Gastrocnemius medialis (tissue), 4 donors: ENCODE data around the gene TMEFF1. TPM values are rescaled to one million over a fixed set of nuclear protein-coding genes. Genes with fewer than 3 reads are reported as not detected.
A peak's percentile ranks its signal among the peaks of the same experiment; 100 is the strongest.

Experiments used
- ATAC-seq, 2 donors: fragments of 150-250 bp; one replicate each; pipeline ENCODE4 v1.9.1; 2016
- DNase-seq, 2 donors: peaks; one replicate each; pipeline ENCODE4 v3.0.0-alpha.2; 2019
- H3K27ac ChIP-seq, 4 donors: fragments of 200-600 bp; sonication (generic); 1 replicate in 1 of 4; 2 replicates in 3 of 4; pipeline ENCODE4 v1.5.1; 2016 to 2018; ENCODE audit warnings: mild to moderate bottlenecking in 2 of 4, moderate library complexity in 1 of 4
- H3K27me3 ChIP-seq, 3 donors: fragments of 200-600 bp; sonication (generic) in 2 of 3; 1 replicate in 1 of 3; 2 replicates in 2 of 3; pipeline versions ENCODE4 v1.5.1 to v1.6.0; 2016 to 2019; ENCODE audit warnings: mild to moderate bottlenecking in 1 of 3, moderate library complexity in 1 of 3
- H3K36me3 ChIP-seq, 2 donors: fragments of 200-600 bp; sonication (generic) in 1 of 2; one replicate each; pipeline ENCODE4 v1.5.1; 2017 to 2018
- H3K4me1 ChIP-seq, 2 donors: fragments of 200-600 bp; sonication (generic) in 1 of 2; one replicate each; pipeline ENCODE4 v1.5.1; 2016 to 2017; ENCODE audit warnings: mild to moderate bottlenecking in 2 of 2
- H3K4me3 ChIP-seq, 4 donors: fragments of 200-600 bp; sonication (generic) in 3 of 4; 1 replicate in 1 of 4; 2 replicates in 3 of 4; pipeline ENCODE4 v1.5.1; 2016 to 2019; ENCODE audit warnings: mild to moderate bottlenecking in 2 of 4
- H3K9me3 ChIP-seq, 3 donors: fragments of 200-600 bp; sonication (generic) in 2 of 3; 1 replicate in 1 of 3; 2 replicates in 2 of 3; pipeline ENCODE4 v1.5.1; 2016 to 2019
- POLR2A ChIP-seq, 2 donors: fragments of 450-650 bp; IDR thresholded peaks; one replicate each; pipeline ENCODE4 v1.6.1; 2017; ENCODE audit warnings: antibody characterized with exemption in 2 of 2, mild to moderate bottlenecking in 2 of 2, moderate library complexity in 2 of 2
- in situ Hi-C, 4 donors: fragments of 200-750 bp; cut with MboI; loops; one replicate each; pipeline versions ENCODE4 v1.15.0 to v1.8.0; 2017; ENCODE audit warnings: low sequenced_read_pairs in 4 of 4
- intact Hi-C: fragments of 100-400 bp; cut with DNase I; formaldehyde crosslinking; loops from one replicate; pipeline ENCODE4 v1.15.1; 2023; ENCODE audit warnings: low total_unique reads
- total RNA-seq, 4 donors: library from RNA; depleted of rRNA; stranded (reverse); fragments of >200 nt; gene quantifications; one replicate each; pipeline versions ENCODE4 v1.1.0 to v1.2.3, GENCODE V29; 2016
- TF ChIP-seq, protein P1 (sequence below), 5 experiments: fragments of 450-650 bp in 3 of 5; fragments of 200-600 bp in 2 of 5; sonication (generic) in 2 of 5; IDR thresholded peaks in 4 of 5; conservative IDR thresholded peaks in 1 of 5; 1 replicate in 4 of 5; 2 replicates in 1 of 5; pipeline ENCODE4 v1.5.1; 2016 to 2019; ENCODE audit warnings: antibody characterized with exemption in 5 of 5, mild to moderate bottlenecking in 3 of 5, moderate library complexity in 3 of 5

Gene TMEFF1
- total RNA-seq, 4 donors from 2014 or later: not detected

DNA sequence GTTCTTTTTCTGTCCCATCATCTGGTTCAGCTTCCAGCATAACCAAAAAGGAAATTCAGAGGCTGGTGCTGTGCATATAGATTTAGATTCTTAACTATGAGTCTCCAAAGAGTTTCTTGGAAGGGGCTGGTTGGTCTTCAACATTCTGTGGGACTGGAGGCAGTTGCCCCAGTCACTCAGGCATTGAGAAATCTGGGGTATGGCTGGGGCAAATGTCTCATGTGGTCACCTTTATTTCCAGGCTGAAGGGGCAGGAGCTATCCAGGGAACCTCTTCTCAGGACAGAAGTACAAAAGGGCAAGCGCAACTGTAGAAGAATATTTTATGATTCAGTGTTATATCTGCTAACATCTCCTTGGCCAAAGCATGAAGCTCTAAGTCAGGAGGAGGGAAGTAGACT is 15.4 kb upstream of the TMEFF1 start:
- Histone ChIP-seq H3K27ac (no peak overlapping the region), H3K36me3 (no peaks in the 10 kb centered on the region), H3K27me3 (no peaks in the 10 kb centered on the region), H3K4me3 (no peak overlapping the region), H3K4me1 (peaks cover 0 to 11% of the 10 kb centered on the region in 2 donors), H3K9me3 (no peaks in the 10 kb centered on the region)
- in situ Hi-C loops: no loop called here
- intact Hi-C loops: no loop called here
- ATAC-seq (no peak), DNase-seq (no peak)
- TF ChIP-seq POLR2A (IDR thresholded peaks at IDR 0.05): no peak
- TF ChIP-seq, protein P1, sequence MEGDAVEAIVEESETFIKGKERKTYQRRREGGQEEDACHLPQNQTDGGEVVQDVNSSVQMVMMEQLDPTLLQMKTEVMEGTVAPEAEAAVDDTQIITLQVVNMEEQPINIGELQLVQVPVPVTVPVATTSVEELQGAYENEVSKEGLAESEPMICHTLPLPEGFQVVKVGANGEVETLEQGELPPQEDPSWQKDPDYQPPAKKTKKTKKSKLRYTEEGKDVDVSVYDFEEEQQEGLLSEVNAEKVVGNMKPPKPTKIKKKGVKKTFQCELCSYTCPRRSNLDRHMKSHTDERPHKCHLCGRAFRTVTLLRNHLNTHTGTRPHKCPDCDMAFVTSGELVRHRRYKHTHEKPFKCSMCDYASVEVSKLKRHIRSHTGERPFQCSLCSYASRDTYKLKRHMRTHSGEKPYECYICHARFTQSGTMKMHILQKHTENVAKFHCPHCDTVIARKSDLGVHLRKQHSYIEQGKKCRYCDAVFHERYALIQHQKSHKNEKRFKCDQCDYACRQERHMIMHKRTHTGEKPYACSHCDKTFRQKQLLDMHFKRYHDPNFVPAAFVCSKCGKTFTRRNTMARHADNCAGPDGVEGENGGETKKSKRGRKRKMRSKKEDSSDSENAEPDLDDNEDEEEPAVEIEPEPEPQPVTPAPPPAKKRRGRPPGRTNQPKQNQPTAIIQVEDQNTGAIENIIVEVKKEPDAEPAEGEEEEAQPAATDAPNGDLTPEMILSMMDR (IDR thresholded peaks at IDR 0.05 in 4 of 5, conservative IDR thresholded peaks at IDR 0.05 in 1 of 5): no peak

DNA sequence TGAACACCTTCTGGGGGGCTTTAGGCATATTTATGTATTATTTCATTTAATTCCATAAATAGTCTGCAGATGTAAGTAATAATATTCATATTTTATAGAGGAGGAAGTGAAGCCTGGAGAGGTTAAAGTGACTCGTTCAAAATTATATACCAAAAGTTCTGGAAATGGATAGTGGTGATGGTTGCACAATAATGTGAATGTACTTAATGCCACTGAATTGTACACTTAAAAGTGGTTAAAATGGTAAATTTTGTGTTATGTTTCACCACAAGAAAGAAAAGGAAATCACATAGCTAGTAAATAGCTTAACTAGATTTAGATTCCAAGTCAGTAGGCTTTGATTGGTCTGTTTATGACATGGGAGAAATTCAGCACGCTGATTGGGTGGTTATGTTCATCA is 13.0 kb upstream of the TMEFF1 start:
- peaks cover 3 to 16% of the 10 kb centered on the region in 2 donors for H3K4me1 ChIP-seq
- intact Hi-C loops: no loop called here
- DNase-seq (no peak), ATAC-seq (no peak)
- H3K4me3 ChIP-seq: no peak overlapping the region
- H3K27ac ChIP-seq: no peak overlapping the region
- H3K36me3 ChIP-seq: no peaks in the 10 kb centered on the region
- in situ Hi-C loops: no loop called here
- no peaks in the 10 kb centered on the region for H3K27me3 ChIP-seq
- TF ChIP-seq, protein P1 (IDR thresholded peaks at IDR 0.05 in 4 of 5, conservative IDR thresholded peaks at IDR 0.05 in 1 of 5): no peak
- no peak for TF ChIP-seq POLR2A (IDR thresholded peaks at IDR 0.05)
- H3K9me3 ChIP-seq: no peaks in the 10 kb centered on the region

DNA sequence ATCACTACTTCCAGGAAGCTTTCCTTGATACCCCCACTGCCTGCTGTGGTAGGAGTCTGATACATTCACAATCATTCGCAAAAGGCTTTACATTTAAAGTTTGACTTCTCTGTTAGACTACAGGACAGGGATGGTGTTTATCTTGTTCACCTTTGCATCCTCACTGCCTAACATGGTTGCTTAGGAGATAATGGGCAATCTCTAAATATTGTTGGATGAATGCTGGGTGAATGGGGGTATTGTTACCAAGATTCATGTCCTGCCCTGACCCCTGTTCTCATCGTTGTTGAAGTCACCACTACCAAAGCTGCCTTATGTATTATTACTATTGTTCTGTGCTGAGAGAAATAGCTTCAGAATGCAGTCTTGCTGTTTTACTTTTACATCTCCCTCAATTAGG is 7.7 kb upstream of the TMEFF1 start:
- in situ Hi-C loops: no loop called here
- no peaks in the 10 kb centered on the region for H3K36me3 ChIP-seq
- no peak overlapping the region for H3K4me3 ChIP-seq
- H3K27me3 ChIP-seq: no peaks in the 10 kb centered on the region
- no peak for DNase-seq
- no peak for TF ChIP-seq POLR2A (IDR thresholded peaks at IDR 0.05)
- TF ChIP-seq, protein P1 (IDR thresholded peaks at IDR 0.05 in 4 of 5, conservative IDR thresholded peaks at IDR 0.05 in 1 of 5): no peak
- peak overlapping the region in 2 of 4 donors; percentile 71 to 83 for H3K27ac ChIP-seq
- H3K9me3 ChIP-seq: no peaks in the 10 kb centered on the region
- no peak for ATAC-seq
- intact Hi-C loops: loop anchor here (5.0 kb wide), 1 partner anchor 38 kb away; the partner anchor contains the start of gene MSANTD3
- H3K4me1 ChIP-seq: peaks cover 37 to 38% of the 10 kb centered on the region in 2 donors

DNA sequence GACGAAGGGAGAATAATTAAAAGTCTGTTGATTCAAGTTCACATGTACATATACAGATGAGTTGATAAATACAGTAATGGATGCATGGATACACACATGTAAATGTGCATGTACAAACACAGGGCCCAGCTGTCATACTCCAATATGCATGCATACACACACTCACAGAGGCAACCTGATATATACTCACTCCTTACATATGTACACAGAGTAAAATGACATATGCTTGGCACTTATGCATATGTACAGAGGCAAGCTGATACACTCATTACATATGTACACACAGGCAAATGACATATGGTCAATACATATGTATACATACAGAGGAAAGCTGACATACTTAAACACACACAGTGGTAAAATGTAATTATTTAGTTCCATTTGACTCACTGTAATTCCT is 7.2 kb upstream of the TMEFF1 start:
- Histone ChIP-seq H3K27ac (peak overlapping the region in 3 of 4 donors; percentile 71 to 83 (median 71)), H3K4me1 (peaks cover 37 to 38% of the 10 kb centered on the region in 2 donors), H3K27me3 (no peaks in the 10 kb centered on the region), H3K9me3 (no peaks in the 10 kb centered on the region), H3K4me3 (no peak overlapping the region), H3K36me3 (no peaks in the 10 kb centered on the region)
- in situ Hi-C loops: no loop called here
- ATAC-seq: peak in 1 of 2 donors; percentile 5
- TF ChIP-seq, protein P1 (IDR thresholded peaks at IDR 0.05 in 4 of 5, conservative IDR thresholded peaks at IDR 0.05 in 1 of 5): no peak
- intact Hi-C loops: loop anchor here (1.0 to 5.0 kb wide), 2 partner anchors 25 to 38 kb away; partner anchors contain the start of gene MSANTD3
- no peak for DNase-seq
